ENCODE data around the gene HOXA10. TPM values are rescaled to one million over a fixed set of nuclear protein-coding genes. Genes with fewer than 3 reads are reported as not detected.

The HOXA10 gene
- total RNA-seq, 1 experiment from 2014 or later: 26.4 TPM

- no peak for DNase-seq (ENCODE audit: low spot score)
These were observed 30.0 kb upstream of the HOXA10 start for GRCh38 chr7:27203964-27204594.

GRCh38 chr7:27203365-27203953, 29.3 kb upstream of the HOXA10 start:
- DNase-seq (ENCODE audit: low spot score): no peak

- no peak for DNase-seq (ENCODE audit: low spot score)
These were observed 28.7 kb upstream of the HOXA10 start for GRCh38 chr7:27202862-27203134.

- no peak for DNase-seq (ENCODE audit: low spot score)
These were observed 28.1 kb upstream of the HOXA10 start for GRCh38 chr7:27202018-27202861.

GRCh38 chr7:27201580-27202017, 27.5 kb upstream of the HOXA10 start:
- DNase-seq (ENCODE audit: low spot score): no peak

GRCh38 chr7:27200761-27201579, 26.9 kb upstream of the HOXA10 start:
- DNase-seq (ENCODE audit: low spot score): no peak

GRCh38 chr7:27199849-27200760, 26.0 kb upstream of the HOXA10 start, which contains the start of gene HOXA13:
Gene HOXA13, minus strand, starts transcription at chr7:27200091. Its CDS starts 14 bp downstream, at chr7:27200077.
- DNase-seq (ENCODE audit: low spot score): peak; percentile 41

- no peak for DNase-seq (ENCODE audit: low spot score)
These were observed 25.0 kb upstream of the HOXA10 start for GRCh38 chr7:27198871-27199801.

- no peak for DNase-seq (ENCODE audit: low spot score)
These were observed 24.2 kb upstream of the HOXA10 start for GRCh38 chr7:27198138-27198841.

- DNase-seq (ENCODE audit: low spot score): no peak
These were observed 23.3 kb upstream of the HOXA10 start for GRCh38 chr7:27197137-27198042.

- DNase-seq (ENCODE audit: low spot score): peak; percentile 65
These were observed 22.2 kb upstream of the HOXA10 start for GRCh38 chr7:27196287-27196767.

- DNase-seq (ENCODE audit: low spot score): no peak
These were observed 20.7 kb upstream of the HOXA10 start for GRCh38 chr7:27194686-27195379.

- no peak for DNase-seq (ENCODE audit: low spot score)
These were observed 19.9 kb upstream of the HOXA10 start for GRCh38 chr7:27194002-27194352.

- DNase-seq (ENCODE audit: low spot score): no peak
These were observed 19.3 kb upstream of the HOXA10 start for GRCh38 chr7:27193335-27194001.

- DNase-seq (ENCODE audit: low spot score): no peak
These were observed 18.6 kb upstream of the HOXA10 start for GRCh38 chr7:27192546-27193334.

All from A172 (cell line).